Testis (tissue), 3 donors: Measurements from ENCODE around the gene KATNB1. TPM values are rescaled to one million over a fixed set of nuclear protein-coding genes. Genes with fewer than 3 reads are reported as not detected.
"Not testable (repeated sequence)": the region's sequence is repeated elsewhere in the genome, so short reads cannot be mapped to it uniquely, and the experiment has no call there.

Experiments
- DNase-seq: peaks from one replicate; pipeline ENCODE4 v3.0.0-alpha.2; 2019
- H3K27ac ChIP-seq, 2 donors: fragments of 200-600 bp; sonication (generic); one replicate each; pipeline ENCODE4 v1.5.1; 2019
- H3K27me3 ChIP-seq: fragments of 200-600 bp; sonication (generic); one replicate; pipeline ENCODE4 v1.5.1; 2019
- H3K36me3 ChIP-seq: fragments of 200-600 bp; sonication (generic); one replicate; pipeline ENCODE4 v1.5.1; 2017; ENCODE audit warnings: low read depth; ENCODE audit errors: missing control alignments
- H3K4me1 ChIP-seq: fragments of 200-600 bp; sonication (generic); one replicate; pipeline ENCODE4 v1.5.1; 2019
- H3K4me3 ChIP-seq, 2 donors: fragments of 200-600 bp; sonication (generic); one replicate each; pipeline ENCODE4 v1.5.1; 2017 to 2019
- H3K9me3 ChIP-seq: fragments of 200-600 bp; sonication (generic); one replicate; pipeline ENCODE4 v1.5.1; 2017
- POLR2A ChIP-seq: fragments of 450-650 bp; IDR thresholded peaks from one replicate; pipeline ENCODE4 v1.6.1; 2017; ENCODE audit warnings: antibody characterized with exemption, mild to moderate bottlenecking, moderate library complexity
- WGBS, 2 donors: methylation state at CpG; one replicate each; pipeline ENCODE4 v1.1.5; 2018; 5-methylcytosine and 5-hydroxymethylcytosine counted together
- intact Hi-C: fragments of 100-400 bp; cut with DNase I; formaldehyde crosslinking; loops from one replicate; pipeline ENCODE4 v1.15.1; 2023; ENCODE audit warnings: low total_unique reads
- polyA plus RNA-seq: library from polyadenylated mRNA; stranded (reverse); fragments of 350-450 nt; fragmentation: Illumina TruSeq; extraction: RNeasy Lipid Tissue Mini Kit (QIAGEN cat#74804); gene quantifications from one replicate; pipeline ENCODE4 v1.2.3, GENCODE V29; 2014; ENCODE audit warnings: low read depth, low replicate concordance; ENCODE audit not compliant: insufficient read depth
- total RNA-seq, 2 donors: library from RNA; depleted of rRNA; stranded (reverse); fragments of >200 nt; gene quantifications; one replicate each; pipeline ENCODE4 v1.2.3, GENCODE V29; 2016
- TF ChIP-seq, protein P1 (sequence below), 3 experiments: fragments of 450-650 bp in 2 of 3; fragments of 200-600 bp in 1 of 3; sonication (generic) in 1 of 3; IDR thresholded peaks; one replicate each; pipeline ENCODE4 v1.5.1; 2016 to 2019; ENCODE audit warnings: antibody characterized with exemption in 3 of 3, mild to moderate bottlenecking in 2 of 3, moderate library complexity in 1 of 3

The KATNB1 gene
- total and polyA plus RNA-seq, 3 donors from 2014 or later, result 52.7 to 105 (median 53.5) TPM

GRCh38 chr16:57709663-57710062 lies 25.9 kb upstream of the KATNB1 start:
- TF ChIP-seq, protein P1, sequence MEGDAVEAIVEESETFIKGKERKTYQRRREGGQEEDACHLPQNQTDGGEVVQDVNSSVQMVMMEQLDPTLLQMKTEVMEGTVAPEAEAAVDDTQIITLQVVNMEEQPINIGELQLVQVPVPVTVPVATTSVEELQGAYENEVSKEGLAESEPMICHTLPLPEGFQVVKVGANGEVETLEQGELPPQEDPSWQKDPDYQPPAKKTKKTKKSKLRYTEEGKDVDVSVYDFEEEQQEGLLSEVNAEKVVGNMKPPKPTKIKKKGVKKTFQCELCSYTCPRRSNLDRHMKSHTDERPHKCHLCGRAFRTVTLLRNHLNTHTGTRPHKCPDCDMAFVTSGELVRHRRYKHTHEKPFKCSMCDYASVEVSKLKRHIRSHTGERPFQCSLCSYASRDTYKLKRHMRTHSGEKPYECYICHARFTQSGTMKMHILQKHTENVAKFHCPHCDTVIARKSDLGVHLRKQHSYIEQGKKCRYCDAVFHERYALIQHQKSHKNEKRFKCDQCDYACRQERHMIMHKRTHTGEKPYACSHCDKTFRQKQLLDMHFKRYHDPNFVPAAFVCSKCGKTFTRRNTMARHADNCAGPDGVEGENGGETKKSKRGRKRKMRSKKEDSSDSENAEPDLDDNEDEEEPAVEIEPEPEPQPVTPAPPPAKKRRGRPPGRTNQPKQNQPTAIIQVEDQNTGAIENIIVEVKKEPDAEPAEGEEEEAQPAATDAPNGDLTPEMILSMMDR (IDR thresholded peaks at IDR 0.05), result no peak
- TF ChIP-seq POLR2A, result no peak
- no peak for DNase-seq
- 88 to 90% methylated on average over 3 of the region's 3 CpGs for WGBS, 2 donors

GRCh38 chr16:57711346-57711745 lies 24.2 kb upstream of the KATNB1 start:
- no peaks in the 10 kb centered on the region for H3K27me3 ChIP-seq
- intact Hi-C loops, result no loop called here
- 78 to 89% methylated on average over 5 of the region's 5 CpGs for WGBS, 2 donors
- no peaks in the 10 kb centered on the region for H3K9me3 ChIP-seq
- H3K36me3 ChIP-seq, result no peaks in the 10 kb centered on the region
- no peak for TF ChIP-seq POLR2A
- H3K4me1 ChIP-seq, result no peaks in the 10 kb centered on the region
- no peak overlapping the region for H3K27ac ChIP-seq
- no peak for DNase-seq
- no peak overlapping the region for H3K4me3 ChIP-seq

More at GRCh38 chr16:57709663-57710062, 25.9 kb upstream of the KATNB1 start:
- intact Hi-C loops, result no loop called here
- Histone ChIP-seq H3K4me1 (no peaks in the 10 kb centered on the region), H3K9me3 (no peaks in the 10 kb centered on the region), H3K36me3 (no peaks in the 10 kb centered on the region), H3K4me3 (no peak overlapping the region), H3K27me3 (no peaks in the 10 kb centered on the region), H3K27ac (no peak overlapping the region)

GRCh38 chr16:57711993-57712392 lies 23.6 kb upstream of the KATNB1 start:
- TF ChIP-seq, protein P1 (IDR thresholded peaks at IDR 0.05), result no peak
- TF ChIP-seq POLR2A, result no peak
- H3K27me3 ChIP-seq, result no peaks in the 10 kb centered on the region
- H3K4me3 ChIP-seq, result no peak overlapping the region
- H3K4me1 ChIP-seq, result no peaks in the 10 kb centered on the region
- H3K36me3 ChIP-seq, result no peaks in the 10 kb centered on the region
- WGBS, 2 donors, result 89 to 96% methylated on average over 3 of the region's 3 CpGs
- intact Hi-C loops, result no loop called here
- DNase-seq, result no peak
- no peaks in the 10 kb centered on the region for H3K9me3 ChIP-seq
- H3K27ac ChIP-seq, result no peak overlapping the region

DNA sequence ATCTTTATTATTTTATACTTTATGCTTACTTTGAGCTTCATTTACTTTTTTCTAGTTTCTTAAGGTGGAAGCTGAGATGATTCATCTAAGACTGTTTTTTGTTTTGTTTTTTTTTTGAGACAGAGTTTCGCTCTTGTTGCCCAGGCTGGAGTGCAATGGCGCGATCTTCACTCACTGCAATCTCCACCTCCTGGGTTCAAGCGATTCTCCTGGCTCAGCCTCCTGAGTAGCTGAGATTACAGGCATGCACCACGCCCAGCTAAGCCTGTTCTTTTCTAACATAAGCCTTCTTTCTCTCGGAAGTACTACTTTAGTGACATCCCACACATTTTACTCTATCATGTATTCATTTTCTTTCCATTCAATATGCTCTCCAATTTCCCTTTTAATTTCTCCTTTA lies 23.0 kb upstream of the KATNB1 start:
- DNase-seq, intact Hi-C loops, H3K4me1 ChIP-seq, H3K36me3 ChIP-seq, H3K27me3 ChIP-seq, H3K27ac ChIP-seq, H3K9me3 ChIP-seq, H3K4me3 ChIP-seq: not testable (repeated sequence)
- WGBS, 2 donors, result 78 to 83% methylated on average over 6 of the region's 6 CpGs

DNA sequence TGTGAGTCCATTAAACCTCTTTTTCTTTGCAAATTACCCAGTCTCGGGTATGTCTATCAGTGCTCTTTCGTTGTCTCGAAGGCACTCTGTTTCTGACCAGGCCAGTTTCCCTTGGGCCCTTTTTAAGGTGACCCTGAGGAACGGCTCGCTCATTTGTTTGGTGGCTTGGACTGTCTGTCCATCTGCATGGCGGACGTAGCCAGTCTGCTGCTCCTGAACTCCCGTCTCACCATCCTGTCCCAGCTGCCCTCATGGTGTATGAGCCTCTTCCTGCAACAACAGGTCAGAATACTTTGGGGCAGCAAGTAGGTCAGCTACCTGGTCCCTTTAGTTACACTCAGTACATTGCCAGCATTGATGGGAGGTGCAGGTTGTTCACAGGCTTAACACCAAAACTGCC lies 22.0 kb upstream of the KATNB1 start:
- H3K27me3 ChIP-seq, result no peaks in the 10 kb centered on the region
- no peaks in the 10 kb centered on the region for H3K4me1 ChIP-seq
- H3K36me3 ChIP-seq, result no peaks in the 10 kb centered on the region
- TF ChIP-seq, protein P1 (IDR thresholded peaks at IDR 0.05), result no peak
- TF ChIP-seq POLR2A, result no peak
- no peaks in the 10 kb centered on the region for H3K9me3 ChIP-seq
- H3K4me3 ChIP-seq, result no peak overlapping the region
- WGBS, 2 donors, result 92 to 94% methylated on average over 7 to 8 of the region's 8 CpGs
- no peak for DNase-seq
- intact Hi-C loops, result no loop called here
- no peak overlapping the region for H3K27ac ChIP-seq

DNA sequence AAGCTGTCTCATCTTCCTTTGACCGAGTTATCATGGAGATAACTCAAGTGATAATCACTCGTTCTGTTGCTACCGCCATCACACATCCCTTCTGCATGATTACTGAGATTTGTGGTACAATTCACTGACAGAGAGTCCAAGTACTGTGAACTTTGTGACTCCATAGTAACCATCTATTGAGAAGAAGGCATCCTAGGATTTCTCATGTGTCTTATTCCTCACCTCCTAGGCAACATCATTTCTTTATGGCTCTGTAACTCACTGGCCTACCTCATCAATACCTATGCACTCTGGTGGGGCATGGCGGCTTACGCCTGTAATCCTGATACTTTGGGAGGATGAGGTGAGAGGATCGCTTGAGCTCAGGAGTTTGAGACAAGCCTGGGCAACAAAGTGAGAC lies 21.5 kb upstream of the KATNB1 start:
- TF ChIP-seq POLR2A, result no peak
- TF ChIP-seq, protein P1 (IDR thresholded peaks at IDR 0.05), result no peak
- Histone ChIP-seq H3K4me3 (no peak overlapping the region), H3K9me3 (no peaks in the 10 kb centered on the region), H3K36me3 (no peaks in the 10 kb centered on the region), H3K4me1 (no peaks in the 10 kb centered on the region), H3K27me3 (no peaks in the 10 kb centered on the region), H3K27ac (no peak overlapping the region)
- DNase-seq, result no peak
- WGBS, 2 donors, result 92 to 93% methylated on average over 6 of the region's 6 CpGs
- intact Hi-C loops, result no loop called here
